Omental fat pad (tissue), 4 donors: Measurements from ENCODE around the gene FIGN. TPM values are rescaled to one million over a fixed set of nuclear protein-coding genes. Genes with fewer than 3 reads are reported as not detected.

Source experiments
- ATAC-seq: fragments of 150-250 bp; one replicate; pipeline ENCODE4 v1.9.1; 2016; ENCODE audit warnings: mild to moderate bottlenecking, moderate library complexity; ENCODE audit not compliant: low FRiP score
- DNase-seq: peaks from one replicate; pipeline ENCODE4 v3.0.0-alpha.2; 2019; ENCODE audit warnings: low spot score
- CTCF ChIP-seq, 3 donors: fragments of 450-650 bp; IDR thresholded peaks; one replicate each; pipeline ENCODE4 v1.5.1; 2016 to 2017; ENCODE audit warnings: antibody characterized with exemption in 3 of 3, mild to moderate bottlenecking in 3 of 3, moderate library complexity in 2 of 3
- total RNA-seq, 4 donors: library from RNA; depleted of rRNA; stranded (reverse); fragments of >200 nt; gene quantifications; one replicate each; pipeline ENCODE4 v1.1.0, GENCODE V29; 2016

The FIGN gene
- total RNA-seq, 4 donors from 2014 or later = 8.2 to 13.1 (median 10.7) TPM

GRCh38 chr2:163553601-163554000 is 182.2 kb downstream of the FIGN start:
- no peak for TF ChIP-seq CTCF (IDR thresholded peaks at IDR 0.05)
- ATAC-seq = no peak
- DNase-seq = no peak

GRCh38 chr2:163552758-163553157 is 183.1 kb downstream of the FIGN start:
- ATAC-seq (no peak), DNase-seq (no peak)
- TF ChIP-seq CTCF (IDR thresholded peaks at IDR 0.05) = no peak

- no peak for ATAC-seq
- no peak for TF ChIP-seq CTCF (IDR thresholded peaks at IDR 0.05)
- no peak for DNase-seq
These were observed 184.0 kb downstream of the FIGN start for GRCh38 chr2:163551616-163552373.

DNA sequence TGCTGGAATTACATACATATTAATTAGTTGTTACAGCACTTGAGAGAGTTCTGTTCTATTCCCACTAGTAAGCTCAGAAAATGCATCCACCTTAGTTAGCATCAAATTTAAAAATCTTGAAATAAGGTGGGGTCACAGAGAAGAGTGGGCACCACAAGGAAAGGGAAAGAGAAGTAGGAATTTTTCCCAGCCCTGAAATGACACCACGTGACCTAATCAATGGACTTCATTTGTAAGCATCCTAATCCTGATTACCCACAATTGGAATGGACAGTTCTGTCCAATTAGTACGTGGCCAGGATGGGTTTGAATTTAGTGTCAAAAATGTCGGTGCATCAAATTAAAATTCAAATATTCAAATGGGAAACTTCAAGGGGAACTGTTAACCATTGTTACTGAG is 186.8 kb downstream of the FIGN start:
- ATAC-seq (no peak), DNase-seq (no peak)
- TF ChIP-seq CTCF (IDR thresholded peaks at IDR 0.05) = no peak
